Omental fat pad (tissue), 4 donors: ENCODE results near the gene LMAN2. TPM values are rescaled to one million over a fixed set of nuclear protein-coding genes. Genes with fewer than 3 reads are reported as not detected.

Source experiments
- ATAC-seq: fragments of 150-250 bp; one replicate; pipeline ENCODE4 v1.9.1; 2016; ENCODE audit warnings: mild to moderate bottlenecking, moderate library complexity; ENCODE audit not compliant: low FRiP score
- DNase-seq: peaks from one replicate; pipeline ENCODE4 v3.0.0-alpha.2; 2019; ENCODE audit warnings: low spot score
- CTCF ChIP-seq, 3 donors: fragments of 450-650 bp; IDR thresholded peaks; one replicate each; pipeline ENCODE4 v1.5.1; 2016 to 2017; ENCODE audit warnings: antibody characterized with exemption in 3 of 3, mild to moderate bottlenecking in 3 of 3, moderate library complexity in 2 of 3
- total RNA-seq, 4 donors: library from RNA; depleted of rRNA; stranded (reverse); fragments of >200 nt; gene quantifications; one replicate each; pipeline ENCODE4 v1.1.0, GENCODE V29; 2016

Gene LMAN2
- total RNA-seq, 4 donors from 2014 or later = 129 to 164 (median 144) TPM

GRCh38 chr5:177367981-177368868 is 16.8 kb upstream of the LMAN2 start:
- ATAC-seq = no peak
- TF ChIP-seq CTCF (IDR thresholded peaks at IDR 0.05) = no peak
- DNase-seq = no peak

- TF ChIP-seq CTCF (IDR thresholded peaks at IDR 0.05) = no peak
- ATAC-seq (no peak), DNase-seq (no peak)
These were observed 15.9 kb upstream of the LMAN2 start for GRCh38 chr5:177367323-177367848.

- DNase-seq (peak; percentile 50), ATAC-seq (peak; percentile 87)
- TF ChIP-seq CTCF (IDR thresholded peaks at IDR 0.05) = no peak
These were observed 15.3 kb upstream of the LMAN2 start for GRCh38 chr5:177366528-177367322.

GRCh38 chr5:177365845-177366527 is 14.5 kb upstream of the LMAN2 start:
- TF ChIP-seq CTCF (IDR thresholded peaks at IDR 0.05) = no peak
- ATAC-seq = no peak
- DNase-seq = no peak

GRCh38 chr5:177364159-177364962 is 12.9 kb upstream of the LMAN2 start:
- DNase-seq (no peak), ATAC-seq (no peak)
- no peak for TF ChIP-seq CTCF (IDR thresholded peaks at IDR 0.05)

GRCh38 chr5:177363565-177363964 is 12.1 kb upstream of the LMAN2 start:
- ATAC-seq (no peak), DNase-seq (no peak)
- no peak for TF ChIP-seq CTCF (IDR thresholded peaks at IDR 0.05)
